HG02678 (cell line): Measurements from ENCODE around the gene CD82.

ENCODE experiments used
- ATAC-seq: cut with Tn5 transposase; IDR thresholded peaks from one replicate; pipeline ENCODE4 v1.9.1; 2021; ENCODE audit warnings: mild to moderate bottlenecking, moderate library complexity; ENCODE audit not compliant: unreplicated experiment

CD82 gene

GRCh38 chr11:44574610-44575287, 9.3 kb downstream of the CD82 start:
- ATAC-seq = peak; percentile 52

DNA sequence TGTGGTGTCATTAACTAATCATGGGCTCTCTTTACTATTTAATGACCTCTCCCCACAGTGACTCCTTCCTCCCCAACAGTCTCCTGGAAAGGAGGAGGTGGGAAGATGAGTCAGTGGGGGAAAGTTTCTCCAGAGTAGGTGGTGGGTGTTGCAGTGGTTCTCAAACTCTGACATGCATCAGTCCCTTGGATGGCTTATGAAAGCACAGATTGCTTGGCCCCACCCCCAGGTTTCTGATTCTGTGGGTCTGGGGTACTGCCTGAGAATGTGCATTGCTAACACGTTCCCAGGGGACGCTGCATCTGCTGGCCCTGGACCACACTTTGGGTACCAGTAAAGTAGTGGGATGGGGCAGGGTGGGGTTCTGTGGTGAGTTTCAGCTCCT, 9.8 kb downstream of the CD82 start:
- ATAC-seq = peak; percentile 14

DNA sequence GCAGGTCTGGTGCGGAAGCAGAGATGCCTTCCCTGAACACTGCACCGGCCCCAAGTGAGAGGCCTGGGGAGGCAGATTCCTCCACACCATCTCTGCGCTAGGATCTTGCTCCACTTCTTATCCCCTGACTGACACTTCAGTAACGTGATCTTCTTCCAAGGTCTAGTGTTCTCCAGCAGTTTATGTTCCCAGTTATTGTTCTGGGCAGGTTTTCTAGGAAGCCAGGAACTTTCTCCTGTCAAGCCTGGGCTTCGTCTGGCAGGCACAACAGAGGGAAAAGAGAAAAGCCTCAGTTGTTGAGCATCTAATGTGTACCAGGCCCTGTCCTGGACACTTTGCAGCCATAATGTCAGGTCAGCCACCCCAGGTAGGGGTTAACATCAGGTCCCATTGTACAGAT, 10.5 kb downstream of the CD82 start:
- ATAC-seq = no peak

DNA sequence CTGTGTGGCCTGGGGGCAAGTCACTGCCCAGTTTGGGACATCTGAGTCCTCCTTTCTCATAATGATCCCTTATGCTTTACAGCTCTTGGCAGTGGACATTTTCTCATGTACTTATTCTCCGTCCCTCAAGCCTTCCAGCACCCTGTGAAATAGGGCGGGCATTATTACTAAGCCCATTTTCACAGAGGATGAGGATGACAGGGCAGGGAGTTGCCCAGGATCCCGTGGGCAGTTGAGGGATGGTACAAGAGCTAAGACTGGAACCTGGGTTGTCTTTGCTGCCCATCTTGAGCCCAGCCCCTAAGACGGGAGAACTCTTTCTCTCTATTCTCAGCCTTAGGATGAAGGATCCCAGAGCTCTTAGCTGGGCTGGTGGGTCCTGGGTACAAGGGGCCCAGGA, 11.2 kb downstream of the CD82 start:
- no peak for ATAC-seq

DNA sequence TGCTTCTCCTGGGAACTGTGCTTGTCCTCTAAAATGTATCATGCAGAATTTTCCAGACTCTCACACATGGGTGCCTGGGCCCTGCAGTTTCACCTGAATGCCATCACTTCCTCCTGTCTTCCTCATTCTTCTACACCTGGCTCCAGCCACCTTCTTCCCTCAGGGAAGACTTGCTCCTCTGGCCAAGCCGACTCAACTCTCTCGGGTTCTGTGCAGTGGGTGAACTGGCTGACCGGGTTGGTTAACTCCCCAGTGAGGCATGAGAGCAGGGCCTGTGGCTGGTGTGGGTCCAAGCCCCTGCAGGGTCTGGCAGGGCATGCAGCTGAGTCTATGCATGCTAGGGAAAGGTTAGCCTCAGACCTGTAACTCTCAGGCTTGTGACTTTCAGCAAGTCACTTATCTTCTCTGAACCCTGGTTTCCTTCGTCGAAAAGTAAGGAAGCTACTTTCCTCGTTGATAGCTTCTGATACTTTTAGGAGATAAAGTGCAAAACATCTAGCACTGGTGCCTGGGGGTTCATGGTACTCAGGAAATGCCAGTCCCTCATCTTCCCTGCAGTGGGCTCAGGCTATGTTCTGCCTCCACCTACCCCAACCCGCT, 11.9 kb downstream of the CD82 start:
- ATAC-seq = no peak

DNA sequence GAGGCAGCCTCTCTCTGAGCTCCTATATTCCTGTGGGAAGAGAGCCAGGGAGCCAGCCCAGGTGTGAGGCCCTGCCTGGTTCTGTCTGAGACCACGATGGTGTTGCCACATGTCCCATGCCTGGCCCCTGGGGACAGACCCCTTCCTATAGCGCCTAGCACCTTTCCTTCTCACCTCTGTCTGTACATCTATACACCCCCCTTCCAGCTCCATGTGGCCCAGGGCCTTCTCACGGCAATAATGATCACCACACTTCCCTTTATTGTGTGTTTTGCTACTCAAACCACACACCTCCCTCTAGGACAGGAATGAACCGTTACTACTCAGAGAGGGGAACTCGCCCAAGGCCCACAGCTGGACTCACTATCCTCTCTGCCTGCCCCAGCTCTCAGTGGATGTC, 12.8 kb downstream of the CD82 start:
- peak; percentile 43 for ATAC-seq

DNA sequence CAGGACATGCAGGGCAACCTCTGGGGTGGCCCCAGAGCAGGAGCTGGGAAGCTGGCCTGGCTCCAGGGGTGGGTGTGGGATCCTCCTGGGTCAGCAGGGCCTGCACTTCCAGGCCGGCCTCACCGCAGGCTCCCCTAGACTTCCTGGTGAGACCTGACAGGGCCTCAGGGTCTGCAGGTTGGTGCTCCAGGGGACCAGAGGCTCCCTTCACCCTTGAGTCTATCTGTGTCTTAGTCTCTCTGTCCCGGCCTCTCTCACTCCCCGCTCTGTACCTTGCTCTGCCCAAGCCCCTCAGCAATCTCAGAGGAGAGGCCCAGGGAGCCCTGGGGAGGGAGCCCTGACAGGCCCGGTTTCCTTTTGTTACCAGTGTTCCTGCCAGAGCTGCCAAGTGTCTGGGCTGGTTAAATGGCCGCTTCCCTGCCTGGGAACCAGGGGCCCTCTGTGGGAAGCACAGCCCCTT, 13.9 kb downstream of the CD82 start:
- ATAC-seq = no peak

DNA sequence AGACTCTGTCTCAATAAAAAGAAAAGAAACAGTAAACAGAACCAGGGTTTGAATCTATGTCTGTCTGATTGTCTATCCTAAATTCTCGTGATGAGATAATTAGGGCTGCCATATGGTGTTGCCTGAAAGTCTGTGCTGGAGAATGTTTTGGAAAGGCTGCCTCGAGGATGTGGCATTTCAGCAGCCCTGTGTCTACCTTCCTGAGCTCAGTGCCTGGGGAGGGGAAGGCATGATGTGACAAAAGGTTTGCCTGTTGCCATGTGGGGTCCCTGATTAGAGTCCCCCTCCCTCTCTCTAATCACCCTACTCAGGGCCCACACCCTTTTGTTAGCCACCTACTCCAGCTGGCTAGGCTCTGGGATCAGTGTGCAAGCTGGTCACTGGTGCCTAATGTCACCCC, 15.2 kb downstream of the CD82 start:
- ATAC-seq = no peak

DNA sequence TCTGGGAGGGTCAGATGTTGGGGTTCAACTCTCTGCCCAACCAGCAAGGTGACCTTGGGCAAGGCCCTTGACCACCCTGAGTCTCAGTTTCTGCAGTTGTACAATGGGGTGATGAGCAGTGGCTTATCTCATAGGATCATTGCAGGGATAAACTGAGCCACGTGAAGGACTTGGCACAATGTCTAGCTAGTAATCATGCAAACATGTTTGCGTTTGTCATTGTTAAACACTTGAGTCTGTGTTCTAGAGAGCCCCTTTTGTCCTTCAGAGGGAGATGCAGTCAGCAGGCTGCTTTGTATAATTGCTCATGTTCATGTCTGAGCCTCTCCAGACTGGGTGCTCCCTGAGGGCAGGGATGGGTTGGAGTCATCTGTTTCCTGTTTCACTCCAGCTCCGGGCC, 15.8 kb downstream of the CD82 start:
- ATAC-seq = no peak

DNA sequence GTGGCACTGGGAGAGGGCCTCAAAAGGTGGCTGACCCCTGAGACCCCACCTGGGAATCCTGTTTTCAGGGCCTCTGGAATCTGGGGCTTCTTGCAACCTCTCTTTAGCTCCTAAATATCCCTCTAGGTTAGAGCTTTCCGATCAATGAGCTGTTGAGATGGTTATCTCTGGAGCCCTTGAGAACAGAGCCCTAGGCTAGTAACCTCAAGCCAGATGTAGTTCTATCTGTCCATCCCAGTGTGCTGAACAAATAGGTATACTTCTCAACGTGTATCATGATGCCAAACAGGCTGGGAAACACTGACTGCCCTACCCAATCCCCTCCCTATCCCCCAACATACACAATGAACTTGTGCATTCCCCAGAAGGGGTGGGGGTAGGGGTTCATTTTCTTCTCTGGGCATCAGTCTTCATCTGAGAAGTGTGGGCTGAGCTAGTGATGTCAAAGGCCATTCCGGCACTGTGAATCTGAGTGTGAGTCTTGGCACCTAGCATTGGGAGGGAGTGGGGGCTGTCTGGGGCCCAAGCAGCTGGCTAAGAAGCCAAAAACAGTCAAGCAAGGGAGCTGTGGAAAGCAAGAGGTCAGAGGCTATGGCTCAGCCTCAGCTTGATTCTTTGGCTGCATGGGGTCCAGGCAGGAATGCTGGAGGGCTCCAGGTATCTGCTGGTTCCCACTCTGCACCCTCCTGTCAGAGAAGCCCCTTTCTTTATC, 17.3 kb downstream of the CD82 start:
- no peak for ATAC-seq

DNA sequence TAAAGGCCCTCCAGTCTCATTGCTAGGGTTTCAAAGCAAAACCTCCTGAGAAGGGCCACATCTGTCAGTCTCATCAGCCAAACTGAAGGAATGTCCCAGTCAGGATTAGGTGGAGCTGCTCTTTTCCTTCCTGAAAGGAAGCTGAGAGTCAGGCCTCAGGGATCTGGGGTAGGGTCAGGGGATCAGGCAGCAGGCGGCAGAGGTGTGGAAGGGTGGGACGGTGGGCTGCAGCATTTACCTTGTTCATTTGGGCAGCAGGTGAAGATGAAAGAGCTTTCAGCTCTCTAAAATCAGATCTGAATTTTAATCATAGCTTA, 17.8 kb downstream of the CD82 start:
- ATAC-seq = no peak

- no peak for ATAC-seq
Observed at GRCh38 chr11:44585421-44585820, 20.0 kb downstream of the CD82 start.

GRCh38 chr11:44589301-44589700, 23.8 kb downstream of the CD82 start:
- ATAC-seq = no peak

DNA sequence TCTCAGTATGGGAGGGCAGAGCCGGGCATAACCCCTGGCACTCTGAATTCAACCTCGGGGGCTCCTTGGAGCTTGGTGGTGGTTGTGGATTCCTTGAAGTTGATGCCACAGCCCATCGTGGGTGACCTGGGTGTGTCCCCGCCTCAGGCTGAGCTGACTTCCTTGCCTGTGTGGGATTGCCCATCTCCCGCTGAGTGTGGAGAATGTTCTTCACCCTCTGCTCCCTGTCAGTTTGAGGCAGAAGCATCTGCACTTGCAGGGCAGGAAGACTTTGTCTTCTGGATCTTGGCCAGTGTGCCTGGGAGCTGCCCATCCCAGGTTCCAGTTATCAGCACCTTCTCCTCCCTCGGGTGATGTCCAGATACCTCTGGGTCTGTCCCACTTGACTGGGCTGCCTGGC, 25.3 kb downstream of the CD82 start:
- no peak for ATAC-seq

GRCh38 chr11:44591557-44591956, 26.1 kb downstream of the CD82 start:
- ATAC-seq = no peak

- ATAC-seq = no peak
Observed at GRCh38 chr11:44592125-44592940, 26.9 kb downstream of the CD82 start.

DNA sequence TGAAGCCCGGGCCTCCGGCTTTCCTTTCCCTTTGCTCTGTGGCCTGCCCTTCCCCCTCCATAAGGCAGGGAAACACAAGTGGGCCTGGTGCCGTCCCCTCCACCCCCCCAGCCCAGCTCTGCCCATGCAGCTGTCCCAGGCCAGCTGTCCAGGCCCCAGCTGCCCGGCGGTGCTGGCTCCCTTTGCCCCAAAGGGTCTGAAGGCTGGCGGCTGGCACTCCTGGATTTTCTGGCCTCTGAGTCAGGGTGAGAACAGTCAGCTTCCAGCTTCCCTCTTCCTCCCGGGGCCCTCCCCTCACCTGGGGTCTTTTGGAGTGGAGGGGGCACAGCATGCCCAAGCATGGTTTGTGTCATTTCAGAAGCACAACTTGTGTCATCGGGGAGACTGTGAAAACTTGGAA, 27.8 kb downstream of the CD82 start:
- no peak for ATAC-seq

- ATAC-seq = no peak
Observed at GRCh38 chr11:44595006-44595405, 29.5 kb downstream of the CD82 start.

- ATAC-seq = no peak
Observed at GRCh38 chr11:44595964-44596381, 30.5 kb downstream of the CD82 start.

GRCh38 chr11:44596525-44597276, 31.2 kb downstream of the CD82 start:
- ATAC-seq = peak; percentile 39
